Calu3 (cell line): ENCODE measurements around the gene ZDHHC12. TPM values are rescaled to one million over a fixed set of nuclear protein-coding genes. Genes with fewer than 3 reads are reported as not detected.
A peak's percentile ranks its signal among the peaks of the same experiment; 100 is the strongest.

Experiments used
- BruUV-seq: library from RNA; stranded (reverse); fragments of 400-500 nt; replicated peaks from 2 replicates; lab custom pipeline; 2021; lab: Mats Ljungman, UMichigan
- CTCF ChIA-PET: fragments of 300-600 bp; sonication (Branson Sonifier 250); formaldehyde crosslinking; loops from one replicate; lab custom pipeline; 2022; ENCODE audit warnings: antibody characterized with exemption; lab: Charles Lee
- DNase-seq: peaks from one replicate; pipeline ENCODE4 v3.0.0; 2022
- H3K27ac Mint-ChIP-seq: one replicate; pipeline ENCODE4 v1.8.0; 2022; ENCODE audit warnings: mixed read lengths; ENCODE audit not compliant: unreplicated experiment
- H3K27me3 Mint-ChIP-seq: one replicate; pipeline ENCODE4 v1.8.0; 2022; ENCODE audit warnings: mixed read lengths; ENCODE audit not compliant: unreplicated experiment
- H3K36me3 Mint-ChIP-seq: one replicate; pipeline ENCODE4 v1.8.0; 2022; ENCODE audit warnings: mild to moderate bottlenecking, moderate library complexity, mixed read lengths; ENCODE audit not compliant: insufficient read depth, unreplicated experiment
- H3K4me1 Mint-ChIP-seq: one replicate; pipeline ENCODE4 v1.8.0; 2022; ENCODE audit warnings: mild to moderate bottlenecking, low read depth, mixed read lengths; ENCODE audit not compliant: unreplicated experiment
- H3K4me3 Mint-ChIP-seq: one replicate; pipeline ENCODE4 v1.8.0; 2022; ENCODE audit warnings: mild to moderate bottlenecking, low read depth, moderate library complexity, mixed read lengths; ENCODE audit not compliant: unreplicated experiment
- H3K9me3 Mint-ChIP-seq: one replicate; pipeline ENCODE4 v1.8.0; 2022; ENCODE audit warnings: low read depth, mixed read lengths; ENCODE audit not compliant: unreplicated experiment
- CTCF ChIP-seq: fragments of 200-600 bp; IDR thresholded peaks from one replicate; pipeline ENCODE4 v1.8.0; 2022; ENCODE audit warnings: antibody characterized with exemption; ENCODE audit not compliant: unreplicated experiment
- intact Hi-C: fragments of 100-400 bp; cut with micrococcal nuclease; formaldehyde crosslinking; loops from one replicate; pipeline ENCODE4 v1.10.0; 2022; ENCODE audit not compliant: unreplicated experiment
- total RNA-seq: library from RNA; stranded (reverse); gene quantifications from 2 replicates; pipeline ENCODE4 v1.2.3, GENCODE V29; 2022

The ZDHHC12 gene
- total RNA-seq, 1 experiment from 2014 or later, result 35.4 TPM

GRCh38 chr9:128722380-128723351, 1.3 kb downstream of the ZDHHC12 start:
- CTCF ChIA-PET, result no interaction called here
- H3K27ac Mint-ChIP-seq, result peak overlapping the region; percentile 98

GRCh38 chr9:128721487-128722010, 2.4 kb downstream of the ZDHHC12 start:
- H3K27ac Mint-ChIP-seq, result no peak overlapping the region
- BruUV-seq, result no TSS peak
- H3K9me3 Mint-ChIP-seq, result no peaks in the 10 kb centered on the region
- intact Hi-C loops, result no loop called here
- no peak for TF ChIP-seq CTCF
- no peak for DNase-seq
- H3K27me3 Mint-ChIP-seq, result no peaks in the 10 kb centered on the region
- no peak overlapping the region for H3K4me3 Mint-ChIP-seq
- H3K4me1 Mint-ChIP-seq, result peaks cover 13% of the 10 kb centered on the region
- CTCF ChIA-PET, result no interaction called here
- peaks cover 36% of the 10 kb centered on the region for H3K36me3 Mint-ChIP-seq

More at GRCh38 chr9:128722380-128723351, 1.3 kb downstream of the ZDHHC12 start:
- H3K4me3 Mint-ChIP-seq, result peak overlapping the region; percentile 97
- intact Hi-C loops, result no loop called here
- H3K4me1 Mint-ChIP-seq, result peaks cover 13% of the 10 kb centered on the region
- no peaks in the 10 kb centered on the region for H3K27me3 Mint-ChIP-seq
- DNase-seq, result no peak
- H3K36me3 Mint-ChIP-seq, result peaks cover 36% of the 10 kb centered on the region
- H3K9me3 Mint-ChIP-seq, result no peaks in the 10 kb centered on the region
- no peak for TF ChIP-seq CTCF
- no TSS peak for BruUV-seq

- no peak for TF ChIP-seq CTCF
- Mint-ChIP-seq H3K27ac (no peak overlapping the region), H3K36me3 (peaks cover 36% of the 10 kb centered on the region), H3K4me3 (no peak overlapping the region), H3K27me3 (no peaks in the 10 kb centered on the region), H3K4me1 (peaks cover 13% of the 10 kb centered on the region), H3K9me3 (no peaks in the 10 kb centered on the region)
- TSS peak; percentile 30 for BruUV-seq
- DNase-seq, result no peak
- CTCF ChIA-PET, result no interaction called here
- intact Hi-C loops, result no loop called here
These were observed 3.0 kb downstream of the ZDHHC12 start for GRCh38 chr9:128720841-128721486.

GRCh38 chr9:128719919-128720605, 3.9 kb downstream of the ZDHHC12 start:
- CTCF ChIA-PET, result no interaction called here
- TF ChIP-seq CTCF, result no peak
- intact Hi-C loops, result no loop called here
- DNase-seq, result no peak
- peaks cover 13% of the 10 kb centered on the region for H3K4me1 Mint-ChIP-seq
- no peak overlapping the region for H3K4me3 Mint-ChIP-seq
- no peaks in the 10 kb centered on the region for H3K9me3 Mint-ChIP-seq
- peaks cover 35% of the 10 kb centered on the region for H3K36me3 Mint-ChIP-seq
- no peaks in the 10 kb centered on the region for H3K27me3 Mint-ChIP-seq
- BruUV-seq, result no TSS peak
- H3K27ac Mint-ChIP-seq, result no peak overlapping the region
